HG02884 (cell line): ENCODE results near the gene ZFP82.

Source experiments
- ATAC-seq: cut with Tn5 transposase; IDR thresholded peaks from one replicate; pipeline ENCODE4 v1.9.1; 2021; ENCODE audit warnings: mild to moderate bottlenecking, moderate library complexity; ENCODE audit not compliant: unreplicated experiment

Gene ZFP82

GRCh38 chr19:36373638-36374156 lies 44.7 kb downstream of the ZFP82 start:
- no peak for ATAC-seq

GRCh38 chr19:36371886-36372285 lies 46.6 kb downstream of the ZFP82 start:
- no peak for ATAC-seq

- ATAC-seq, result no peak
Measured at GRCh38 chr19:36363845-36364244, 54.6 kb downstream of the ZFP82 start.
